Stimulated activated effector memory CD8-positive, alpha-beta T cell treated with anti-CD3 and anti-CD28 coated beads, Interleukin-12 subunit alpha, Interleukin-12 subunit beta, amount 100 ng/mL, for 72 hours (primary cell): ENCODE data around the gene RNASEH1.
"Not testable (repeated sequence)": the region's sequence is repeated elsewhere in the genome, so short reads cannot be mapped to it uniquely, and the experiment has no call there.

ENCODE experiments used
- ATAC-seq: fragments of 150-1000 bp; cut with Tn5 transposase; 2 replicates; pipeline ENCODE4 v1.10.0; 2021
- DNase-seq, 2 donors: peaks; one replicate each; pipeline ENCODE4 v3.0.0; 2021 to 2022; ENCODE audit warnings: low spot score in 2 of 2
- H3K27ac Mint-ChIP-seq: one replicate; pipeline ENCODE4 v1.8.0; 2022; ENCODE audit warnings: mild to moderate bottlenecking, mixed read lengths
- H3K36me3 Mint-ChIP-seq: one replicate; pipeline ENCODE4 v1.8.0; 2022; ENCODE audit warnings: mild to moderate bottlenecking, mixed read lengths
- H3K4me1 Mint-ChIP-seq: one replicate; pipeline ENCODE4 v1.8.0; 2022; ENCODE audit warnings: mixed read lengths
- H3K4me3 Mint-ChIP-seq: one replicate; pipeline ENCODE4 v1.8.0; 2022; ENCODE audit warnings: mild to moderate bottlenecking, mixed read lengths
- H3K9me3 Mint-ChIP-seq: one replicate; pipeline ENCODE4 v1.8.0; 2022; ENCODE audit warnings: mixed read lengths

Gene RNASEH1

GRCh38 chr2:3580449-3580848 is 22.3 kb upstream of the RNASEH1 start:
- Mint-ChIP-seq H3K4me1 (peaks cover 46% of the 10 kb centered on the region), H3K27ac (no peak overlapping the region), H3K4me3 (no peak overlapping the region), H3K36me3 (peaks cover 92% of the 10 kb centered on the region), H3K9me3 (no peaks in the 10 kb centered on the region)
- DNase-seq, result no peak
- no peak for ATAC-seq

GRCh38 chr2:3578987-3579386 is 20.9 kb upstream of the RNASEH1 start:
- Mint-ChIP-seq H3K27ac (peak overlapping the region; percentile 90), H3K9me3 (no peaks in the 10 kb centered on the region), H3K4me1 (peaks cover 46% of the 10 kb centered on the region), H3K36me3 (peaks cover 92% of the 10 kb centered on the region), H3K4me3 (peak overlapping the region; percentile 93)
- DNase-seq (no peak), ATAC-seq (no peak)

- H3K9me3 Mint-ChIP-seq, DNase-seq, ATAC-seq: not testable (repeated sequence)
- peak overlapping the region; percentile 90 for H3K27ac Mint-ChIP-seq
- H3K4me1 Mint-ChIP-seq, result peaks cover 46% of the 10 kb centered on the region
- H3K4me3 Mint-ChIP-seq, result peak overlapping the region; percentile 93
- H3K36me3 Mint-ChIP-seq, result peaks cover 65% of the 10 kb centered on the region
These were observed 18.1 kb upstream of the RNASEH1 start for GRCh38 chr2:3576263-3576630.

GRCh38 chr2:3575534-3576262 is 17.6 kb upstream of the RNASEH1 start:
- peaks cover 59% of the 10 kb centered on the region for H3K36me3 Mint-ChIP-seq
- DNase-seq (no peak), ATAC-seq (peak; percentile 49)
- H3K4me1 Mint-ChIP-seq, result peaks cover 46% of the 10 kb centered on the region
- peak overlapping the region; percentile 90 for H3K27ac Mint-ChIP-seq
- H3K4me3 Mint-ChIP-seq, result peak overlapping the region; percentile 93
- no peaks in the 10 kb centered on the region for H3K9me3 Mint-ChIP-seq

- peak overlapping the region; percentile 93 for H3K4me3 Mint-ChIP-seq
- H3K27ac Mint-ChIP-seq, result no peak overlapping the region
- H3K9me3 Mint-ChIP-seq, result no peaks in the 10 kb centered on the region
These were observed 16.0 kb upstream of the RNASEH1 start for GRCh38 chr2:3574155-3574554.

GRCh38 chr2:3572620-3573019 is 14.5 kb upstream of the RNASEH1 start:
- Mint-ChIP-seq H3K27ac (no peak overlapping the region), H3K36me3 (peaks cover 28% of the 10 kb centered on the region), H3K4me3 (no peak overlapping the region), H3K9me3 (no peaks in the 10 kb centered on the region), H3K4me1 (peaks cover 19% of the 10 kb centered on the region)
- no peak for ATAC-seq
- no peak for DNase-seq

More at GRCh38 chr2:3574155-3574554, 16.0 kb upstream of the RNASEH1 start:
- ATAC-seq, result no peak
- no peak for DNase-seq
- H3K36me3 Mint-ChIP-seq, result peaks cover 44% of the 10 kb centered on the region
- H3K4me1 Mint-ChIP-seq, result peaks cover 35% of the 10 kb centered on the region

- Mint-ChIP-seq H3K4me3 (no peak overlapping the region), H3K9me3 (no peaks in the 10 kb centered on the region), H3K4me1 (peaks cover 6% of the 10 kb centered on the region), H3K36me3 (peaks cover 15% of the 10 kb centered on the region), H3K27ac (no peak overlapping the region)
- ATAC-seq, result no peak
- no peak for DNase-seq
These were observed 13.2 kb upstream of the RNASEH1 start for GRCh38 chr2:3571284-3571683.

- H3K36me3 Mint-ChIP-seq, H3K27ac Mint-ChIP-seq, ATAC-seq, H3K4me1 Mint-ChIP-seq, H3K4me3 Mint-ChIP-seq, DNase-seq, H3K9me3 Mint-ChIP-seq: not testable (repeated sequence)
These were observed 11.5 kb upstream of the RNASEH1 start for GRCh38 chr2:3569656-3570055.

- no peak for DNase-seq
- H3K4me3 Mint-ChIP-seq, result no peak overlapping the region
- no peak for ATAC-seq
- H3K27ac Mint-ChIP-seq, result no peak overlapping the region
- no peaks in the 10 kb centered on the region for H3K9me3 Mint-ChIP-seq
- H3K36me3 Mint-ChIP-seq, result peaks cover 5% of the 10 kb centered on the region
- no peaks in the 10 kb centered on the region for H3K4me1 Mint-ChIP-seq
These were observed 8.7 kb upstream of the RNASEH1 start for GRCh38 chr2:3566806-3567205.

- Mint-ChIP-seq H3K27ac (no peak overlapping the region), H3K9me3 (no peaks in the 10 kb centered on the region), H3K36me3 (peaks cover 13% of the 10 kb centered on the region), H3K4me1 (no peaks in the 10 kb centered on the region), H3K4me3 (no peak overlapping the region)
- DNase-seq (no peak), ATAC-seq (no peak)
These were observed 7.0 kb upstream of the RNASEH1 start for GRCh38 chr2:3565117-3565516.

- no peak for DNase-seq
- peaks cover 8% of the 10 kb centered on the region for H3K4me1 Mint-ChIP-seq
- H3K27ac Mint-ChIP-seq, result no peak overlapping the region
- H3K4me3 Mint-ChIP-seq, result no peak overlapping the region
- H3K9me3 Mint-ChIP-seq, result no peaks in the 10 kb centered on the region
- ATAC-seq, result no peak
- peaks cover 28% of the 10 kb centered on the region for H3K36me3 Mint-ChIP-seq
These were observed 5.4 kb upstream of the RNASEH1 start for GRCh38 chr2:3563521-3563976.

GRCh38 chr2:3557639-3558204 is 411 bp downstream of the RNASEH1 start:
- no peak for DNase-seq
- H3K4me3 Mint-ChIP-seq, result peak overlapping the region; percentile 84
- peak; percentile 53 for ATAC-seq
- H3K27ac Mint-ChIP-seq, result peak overlapping the region; percentile 97
- no peaks in the 10 kb centered on the region for H3K9me3 Mint-ChIP-seq
- peaks cover 87% of the 10 kb centered on the region for H3K36me3 Mint-ChIP-seq
- peaks cover 28% of the 10 kb centered on the region for H3K4me1 Mint-ChIP-seq

- DNase-seq, result no peak
- Mint-ChIP-seq H3K4me1 (peaks cover 23% of the 10 kb centered on the region), H3K27ac (peak overlapping the region; percentile 37), H3K36me3 (peaks cover 100% of the 10 kb centered on the region), H3K4me3 (no peak overlapping the region), H3K9me3 (no peaks in the 10 kb centered on the region)
- ATAC-seq, result no peak
These were observed 4.2 kb downstream of the RNASEH1 start for GRCh38 chr2:3553946-3554345.

GRCh38 chr2:3547915-3548314 is 10.2 kb downstream of the RNASEH1 start:
- Mint-ChIP-seq H3K27ac (no peak overlapping the region), H3K4me3 (no peak overlapping the region), H3K4me1 (peaks cover 6% of the 10 kb centered on the region), H3K9me3 (no peaks in the 10 kb centered on the region), H3K36me3 (peaks cover 100% of the 10 kb centered on the region)
- DNase-seq, result no peak
- no peak for ATAC-seq

GRCh38 chr2:3545788-3546478 is 12.2 kb downstream of the RNASEH1 start:
- Mint-ChIP-seq H3K9me3 (no peaks in the 10 kb centered on the region), H3K4me3 (no peak overlapping the region), H3K4me1 (peaks cover 6% of the 10 kb centered on the region), H3K27ac (no peak overlapping the region), H3K36me3 (peaks cover 100% of the 10 kb centered on the region)
- DNase-seq, result no peak
- ATAC-seq, result no peak
